Measurements from ENCODE around the gene LEF1. TPM values are rescaled to one million over a fixed set of nuclear protein-coding genes. Genes with fewer than 3 reads are reported as not detected.

Gene LEF1
- polyA plus RNA-seq, 1 donor (not counting 4 experiments of a cell fraction or from before 2014, with no cell fraction given) = 1.5 TPM

- Histone ChIP-seq H3K4me1 (ENCODE audit: control insufficient read depth, extremely low read depth, insufficient read depth, low read length) (no peaks in the 10 kb centered on the region), H3K4me3 (ENCODE audit: control insufficient read depth in 2 of 3, extremely low read depth in 1 of 3, insufficient read depth in 2 of 3, low read depth in 1 of 3, low read length in 3 of 3) (no peak overlapping the region), H2AFZ (ENCODE audit: control insufficient read depth, low read length) (no peak overlapping the region), H3K9me1 (ENCODE audit: control insufficient read depth, extremely low read depth, insufficient read depth, low read length) (no peaks in the 10 kb centered on the region), H3K4me2 (ENCODE audit: control insufficient read depth, extremely low read depth, insufficient read depth, low read depth, low read length) (no peak overlapping the region), H3K36me3 (ENCODE audit: control insufficient read depth in 2 of 2, extremely low read depth in 1 of 2, insufficient read depth in 2 of 2, low read length in 2 of 2) (no peaks in the 10 kb centered on the region), H3K27ac (ENCODE audit: control insufficient read depth, insufficient read depth, low read length) (no peak overlapping the region), H3K79me2 (ENCODE audit: control insufficient read depth, insufficient read depth, low read length) (no peaks in the 10 kb centered on the region), H3K9me3 (ENCODE audit: control insufficient read depth, low read depth, low read length) (no peaks in the 10 kb centered on the region), H3K27me3 (ENCODE audit: control insufficient read depth, extremely low read depth, insufficient read depth, low read length) (peaks cover 69% of the 10 kb centered on the region), H3K9ac (ENCODE audit: control insufficient read depth, extremely low read depth, insufficient read depth, low read length) (no peak overlapping the region), H4K20me1 (ENCODE audit: control insufficient read depth, extremely low read depth, insufficient read depth, low read length) (no peaks in the 10 kb centered on the region)
- no peak for TF ChIP-seq EZH2 (IDR thresholded peaks at IDR 0.05; ENCODE audit: low read length)
- TF ChIP-seq CTCF (optimal IDR thresholded peaks at IDR 0.05 in 1 of 3, IDR thresholded peaks at IDR 0.05 in 1 of 3, conservative IDR thresholded peaks at IDR 0.05 in 1 of 3; ENCODE audit: extremely low read depth in 1 of 3, insufficient read depth in 2 of 3, low read length in 3 of 3) = no peak
- dilution Hi-C loops (cut with MboI; ENCODE audit: extremely low pct_ligation_motif_present, low sequenced_read_pairs) = no loop called here
- DNase-seq (ENCODE audit: low read depth, low spot score) (no peak), FAIRE-seq (no peak)
These were observed 2.7 kb downstream of the LEF1 start for GRCh38 chr4:108166038-108166437.

GRCh38 chr4:108165586-108165985, 3.1 kb downstream of the LEF1 start:
- Histone ChIP-seq H3K36me3 (ENCODE audit: control insufficient read depth in 2 of 2, extremely low read depth in 1 of 2, insufficient read depth in 2 of 2, low read length in 2 of 2) (no peaks in the 10 kb centered on the region), H3K9me1 (ENCODE audit: control insufficient read depth, extremely low read depth, insufficient read depth, low read length) (no peaks in the 10 kb centered on the region), H3K9ac (ENCODE audit: control insufficient read depth, extremely low read depth, insufficient read depth, low read length) (no peak overlapping the region), H3K27ac (ENCODE audit: control insufficient read depth, insufficient read depth, low read length) (no peak overlapping the region), H3K9me3 (ENCODE audit: control insufficient read depth, low read depth, low read length) (no peaks in the 10 kb centered on the region), H3K4me3 (ENCODE audit: control insufficient read depth in 2 of 3, extremely low read depth in 1 of 3, insufficient read depth in 2 of 3, low read depth in 1 of 3, low read length in 3 of 3) (no peak overlapping the region), H3K4me2 (ENCODE audit: control insufficient read depth, extremely low read depth, insufficient read depth, low read depth, low read length) (no peak overlapping the region), H3K79me2 (ENCODE audit: control insufficient read depth, insufficient read depth, low read length) (no peaks in the 10 kb centered on the region), H3K4me1 (ENCODE audit: control insufficient read depth, extremely low read depth, insufficient read depth, low read length) (no peaks in the 10 kb centered on the region), H2AFZ (ENCODE audit: control insufficient read depth, low read length) (no peak overlapping the region), H4K20me1 (ENCODE audit: control insufficient read depth, extremely low read depth, insufficient read depth, low read length) (no peaks in the 10 kb centered on the region), H3K27me3 (ENCODE audit: control insufficient read depth, extremely low read depth, insufficient read depth, low read length) (peaks cover 68% of the 10 kb centered on the region)
- DNase-seq (ENCODE audit: low read depth, low spot score) (no peak), FAIRE-seq (no peak)
- dilution Hi-C loops (cut with MboI; ENCODE audit: extremely low pct_ligation_motif_present, low sequenced_read_pairs) = no loop called here
- no peak for TF ChIP-seq CTCF (optimal IDR thresholded peaks at IDR 0.05 in 1 of 3, IDR thresholded peaks at IDR 0.05 in 1 of 3, conservative IDR thresholded peaks at IDR 0.05 in 1 of 3; ENCODE audit: extremely low read depth in 1 of 3, insufficient read depth in 2 of 3, low read length in 3 of 3)
- no peak for TF ChIP-seq EZH2 (IDR thresholded peaks at IDR 0.05; ENCODE audit: low read length)
